ENCODE results near the gene ZNF79.

ZNF79 gene

DNA sequence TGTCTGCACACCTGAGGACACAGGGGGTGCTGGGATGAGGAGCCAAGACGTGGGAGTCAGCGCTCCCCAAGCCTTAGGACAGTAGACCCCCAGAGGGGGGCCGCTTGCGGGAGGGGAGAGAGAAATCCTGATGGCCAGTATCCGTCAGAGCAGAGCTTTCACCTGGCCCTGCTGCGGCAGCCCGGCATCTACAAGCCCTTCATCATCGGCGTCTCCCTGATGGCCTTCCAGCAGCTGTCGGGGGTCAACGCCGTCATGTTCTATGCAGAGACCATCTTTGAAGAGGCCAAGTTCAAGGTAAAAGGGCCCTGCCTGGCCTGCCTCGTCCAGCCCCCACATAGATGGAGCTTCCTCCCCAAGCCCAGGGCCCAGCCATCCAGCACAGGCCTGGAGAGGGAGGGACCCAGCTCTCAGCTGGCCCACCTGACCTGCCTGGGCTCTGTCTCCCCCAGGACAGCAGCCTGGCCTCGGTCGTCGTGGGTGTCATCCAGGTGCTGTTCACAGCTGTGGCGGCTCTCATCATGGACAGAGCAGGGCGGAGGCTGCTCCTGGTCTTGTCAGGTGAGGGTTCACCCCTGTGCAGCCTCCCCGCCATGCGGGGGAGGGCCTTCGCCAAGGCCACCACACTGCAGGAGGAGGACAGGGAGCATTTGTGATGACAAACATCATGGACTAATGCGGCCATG lies 20.5 kb upstream of the ZNF79 start:
- ATAC-seq (replicated peaks) (no peak), DNase-seq (no peak)
- no peak overlapping the region for H3K4me3 Mint-ChIP-seq
- peaks cover under 1% of the 10 kb centered on the region in 2 donors for H3K4me1 Mint-ChIP-seq (ENCODE audit: low read depth in 2 of 2)
- peaks cover 2% of the 10 kb centered on the region for H3K36me3 Mint-ChIP-seq (ENCODE audit: insufficient read depth)
- H3K27ac Mint-ChIP-seq = no peak overlapping the region
- H3K27me3 Mint-ChIP-seq = peaks cover 0 to 1% of the 10 kb centered on the region in 2 donors
- H3K9me3 Mint-ChIP-seq = no peaks in the 10 kb centered on the region

DNA sequence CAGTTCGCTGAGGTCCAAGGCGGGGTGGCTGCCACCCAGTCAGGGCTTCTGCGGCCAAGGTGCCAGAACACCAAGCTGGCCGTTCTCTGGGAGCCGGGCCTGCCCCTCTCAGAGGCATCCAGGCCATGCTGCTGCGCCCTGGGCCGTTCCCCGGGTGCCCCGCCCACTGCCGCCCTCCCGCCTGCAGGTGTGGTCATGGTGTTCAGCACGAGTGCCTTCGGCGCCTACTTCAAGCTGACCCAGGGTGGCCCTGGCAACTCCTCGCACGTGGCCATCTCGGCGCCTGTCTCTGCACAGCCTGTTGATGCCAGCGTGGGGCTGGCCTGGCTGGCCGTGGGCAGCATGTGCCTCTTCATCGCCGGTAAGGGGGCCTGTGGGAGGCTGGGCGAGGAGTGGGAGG lies 19.6 kb upstream of the ZNF79 start:
- H3K4me3 Mint-ChIP-seq = no peak overlapping the region
- no peak for DNase-seq
- H3K27me3 Mint-ChIP-seq = no peaks in the 10 kb centered on the region
- H3K36me3 Mint-ChIP-seq (ENCODE audit: insufficient read depth) = peaks cover 2% of the 10 kb centered on the region
- no peaks in the 10 kb centered on the region for H3K4me1 Mint-ChIP-seq (ENCODE audit: low read depth in 2 of 2)
- H3K27ac Mint-ChIP-seq = no peak overlapping the region
- no peak for ATAC-seq (replicated peaks)
- H3K9me3 Mint-ChIP-seq = no peaks in the 10 kb centered on the region

DNA sequence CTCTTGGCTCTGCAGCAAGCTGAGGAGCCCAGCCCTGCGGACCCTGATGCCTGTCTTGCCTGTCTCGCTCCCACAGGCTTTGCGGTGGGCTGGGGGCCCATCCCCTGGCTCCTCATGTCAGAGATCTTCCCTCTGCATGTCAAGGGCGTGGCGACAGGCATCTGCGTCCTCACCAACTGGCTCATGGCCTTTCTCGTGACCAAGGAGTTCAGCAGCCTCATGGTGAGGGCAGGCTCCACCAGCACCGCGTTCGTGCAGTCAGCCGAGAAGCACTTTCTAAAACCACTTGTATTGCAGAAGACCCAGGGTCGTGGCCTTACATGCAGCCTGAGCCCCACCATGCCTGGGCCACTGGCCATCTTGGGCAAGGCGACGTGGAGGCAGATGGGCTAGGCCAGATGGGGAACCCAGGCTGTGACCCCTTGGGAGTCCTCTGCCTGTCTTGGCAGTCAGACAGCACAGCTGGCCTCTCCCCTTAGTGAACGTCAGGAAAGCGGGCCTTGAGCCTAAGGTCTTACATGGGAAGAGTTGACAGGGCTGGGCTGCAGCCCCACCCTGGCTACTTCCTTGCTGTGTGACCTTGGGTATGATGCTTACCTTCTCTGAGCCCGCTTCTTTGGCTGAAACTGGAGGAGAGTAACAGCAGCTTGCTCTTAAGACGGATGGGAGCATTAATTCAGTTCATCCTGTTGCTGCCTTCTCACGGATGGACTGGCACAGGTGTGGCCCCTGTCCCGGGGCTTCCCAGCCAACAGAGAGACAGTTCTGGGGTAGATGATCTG lies 18.6 kb upstream of the ZNF79 start:
- H3K4me3 Mint-ChIP-seq = no peak overlapping the region
- DNase-seq = no peak
- H3K36me3 Mint-ChIP-seq (ENCODE audit: insufficient read depth) = peaks cover 9% of the 10 kb centered on the region
- no peaks in the 10 kb centered on the region for H3K4me1 Mint-ChIP-seq (ENCODE audit: low read depth in 2 of 2)
- H3K27ac Mint-ChIP-seq = peak overlapping the region in 1 of 2 donors; percentile 75
- ATAC-seq (replicated peaks) = no peak
- H3K9me3 Mint-ChIP-seq = no peaks in the 10 kb centered on the region
- no peaks in the 10 kb centered on the region for H3K27me3 Mint-ChIP-seq

DNA sequence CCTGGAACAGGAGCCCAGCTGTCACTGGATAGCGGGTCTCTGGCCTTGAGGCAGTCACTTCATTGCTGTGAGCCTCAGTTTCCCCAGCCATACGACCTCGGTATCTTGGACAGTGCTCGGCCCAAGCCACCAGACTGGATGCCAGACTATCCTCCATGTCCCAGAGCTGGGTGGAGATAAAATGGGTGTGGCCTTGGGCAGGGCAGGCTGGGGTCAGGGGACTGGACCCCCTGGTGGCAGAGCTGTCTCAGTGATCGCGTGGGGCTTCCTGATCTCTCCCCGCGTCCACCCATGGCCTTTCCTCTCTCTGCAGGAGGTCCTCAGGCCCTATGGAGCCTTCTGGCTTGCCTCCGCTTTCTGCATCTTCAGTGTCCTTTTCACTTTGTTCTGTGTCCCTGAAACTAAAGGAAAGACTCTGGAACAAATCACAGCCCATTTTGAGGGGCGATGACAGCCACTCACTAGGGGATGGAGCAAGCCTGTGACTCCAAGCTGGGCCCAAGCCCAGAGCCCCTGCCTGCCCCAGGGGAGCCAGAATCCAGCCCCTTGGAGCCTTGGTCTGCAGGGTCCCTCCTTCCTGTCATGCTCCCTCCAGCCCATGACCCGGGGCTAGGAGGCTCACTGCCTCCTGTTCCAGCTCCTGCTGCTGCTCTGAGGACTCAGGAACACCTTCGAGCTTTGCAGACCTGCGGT lies 17.2 kb upstream of the ZNF79 start:
- no peaks in the 10 kb centered on the region for H3K4me1 Mint-ChIP-seq (ENCODE audit: low read depth in 2 of 2)
- no peak overlapping the region for H3K4me3 Mint-ChIP-seq
- no peaks in the 10 kb centered on the region for H3K27me3 Mint-ChIP-seq
- H3K36me3 Mint-ChIP-seq (ENCODE audit: insufficient read depth) = peaks cover 9% of the 10 kb centered on the region
- no peaks in the 10 kb centered on the region for H3K9me3 Mint-ChIP-seq
- H3K27ac Mint-ChIP-seq = no peak overlapping the region
- ATAC-seq (replicated peaks) = no peak
- DNase-seq = no peak

DNA sequence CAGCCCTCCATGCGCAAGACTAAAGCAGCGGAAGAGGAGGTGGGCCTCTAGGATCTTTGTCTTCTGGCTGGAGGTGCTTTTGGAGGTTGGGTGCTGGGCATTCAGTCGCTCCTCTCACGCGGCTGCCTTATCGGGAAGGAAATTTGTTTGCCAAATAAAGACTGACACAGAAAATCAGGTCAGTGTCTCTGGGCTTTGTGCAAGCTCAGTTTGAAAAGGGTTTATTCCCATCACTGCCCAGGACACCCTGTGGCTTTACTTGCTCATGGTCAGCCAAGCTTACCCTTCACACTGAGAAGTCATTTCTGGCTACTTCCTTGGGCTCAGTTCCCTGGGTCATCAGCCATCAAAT lies 16.7 kb upstream of the ZNF79 start:
- Mint-ChIP-seq H3K4me1 (ENCODE audit: low read depth in 2 of 2) (no peaks in the 10 kb centered on the region), H3K4me3 (no peak overlapping the region), H3K36me3 (ENCODE audit: insufficient read depth) (peaks cover 9% of the 10 kb centered on the region), H3K27me3 (no peaks in the 10 kb centered on the region), H3K9me3 (no peaks in the 10 kb centered on the region), H3K27ac (no peak overlapping the region)
- ATAC-seq (replicated peaks) (no peak), DNase-seq (no peak)

DNA sequence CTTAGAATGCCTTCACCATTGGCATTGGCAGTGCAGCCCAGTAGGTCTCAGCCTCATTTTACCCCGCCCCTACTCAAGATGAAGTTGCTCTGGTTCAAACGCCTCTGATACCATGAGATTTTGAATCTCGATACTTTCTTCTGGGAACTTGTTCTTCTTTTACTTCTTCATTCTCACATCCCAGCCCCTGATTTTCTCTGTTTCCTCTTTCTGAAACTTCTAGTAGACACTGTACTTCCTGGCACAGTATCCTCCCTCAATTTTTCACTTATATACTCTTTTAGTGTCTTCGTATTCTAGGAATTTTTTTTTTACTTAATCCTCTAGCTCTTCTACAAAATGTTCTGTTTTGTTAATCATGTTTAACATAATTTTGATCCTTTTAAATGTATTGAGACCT lies 13.1 kb upstream of the ZNF79 start:
- DNase-seq = no peak
- H3K27ac Mint-ChIP-seq = no peak overlapping the region
- H3K9me3 Mint-ChIP-seq = no peaks in the 10 kb centered on the region
- ATAC-seq (replicated peaks) = no peak
- H3K36me3 Mint-ChIP-seq (ENCODE audit: insufficient read depth) = peaks cover 6% of the 10 kb centered on the region
- no peaks in the 10 kb centered on the region for H3K27me3 Mint-ChIP-seq
- H3K4me1 Mint-ChIP-seq (ENCODE audit: low read depth in 2 of 2) = no peaks in the 10 kb centered on the region
- no peak overlapping the region for H3K4me3 Mint-ChIP-seq

DNA sequence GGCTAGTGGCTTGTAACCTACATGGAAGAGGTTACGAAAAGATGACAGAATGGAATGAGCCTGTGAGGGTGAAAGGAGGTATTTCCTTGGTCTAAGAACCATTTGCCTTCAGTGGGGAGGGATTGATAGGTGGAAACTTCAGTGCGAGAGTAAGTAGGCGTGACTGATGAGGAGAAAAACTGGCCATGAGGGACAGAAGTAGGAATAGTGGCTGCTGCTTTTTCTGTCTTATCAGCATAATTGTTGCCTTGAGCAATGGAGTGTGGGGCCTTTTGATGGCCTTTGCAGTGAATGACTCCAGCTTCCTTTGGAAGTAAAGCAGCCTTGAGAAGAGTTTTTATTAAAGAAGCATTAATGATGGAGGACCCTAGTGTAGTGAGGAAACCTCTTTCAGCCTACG lies 9.0 kb upstream of the ZNF79 start:
- Mint-ChIP-seq H3K9me3 (no peaks in the 10 kb centered on the region), H3K27ac (no peak overlapping the region), H3K4me3 (no peak overlapping the region), H3K4me1 (ENCODE audit: low read depth in 2 of 2) (peaks cover 5 to 12% of the 10 kb centered on the region in 2 donors), H3K27me3 (no peaks in the 10 kb centered on the region), H3K36me3 (ENCODE audit: insufficient read depth) (peaks cover 4% of the 10 kb centered on the region)
- ATAC-seq (replicated peaks) (no peak), DNase-seq (no peak)

DNA sequence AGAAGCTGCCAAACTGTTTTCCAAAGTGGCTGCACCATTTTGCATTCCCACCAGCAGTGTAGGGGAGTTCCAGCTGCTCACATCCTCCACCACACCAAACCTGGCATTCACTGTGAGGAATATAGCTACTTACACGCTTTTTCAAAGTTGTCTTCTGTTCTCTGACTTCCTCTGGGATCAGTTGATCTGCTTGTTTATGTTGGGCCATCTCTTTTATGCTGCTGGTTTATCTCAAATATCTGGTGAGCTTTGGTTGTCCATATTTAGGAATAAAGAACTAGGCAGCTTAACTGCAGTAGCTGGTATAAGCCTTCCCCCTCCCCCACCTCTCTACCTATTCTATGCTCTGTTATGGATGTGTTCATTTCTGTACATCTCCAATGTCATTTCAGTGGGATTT lies 8.5 kb upstream of the ZNF79 start:
- DNase-seq = no peak
- no peak overlapping the region for H3K27ac Mint-ChIP-seq
- H3K9me3 Mint-ChIP-seq = no peaks in the 10 kb centered on the region
- H3K4me3 Mint-ChIP-seq = no peak overlapping the region
- no peaks in the 10 kb centered on the region for H3K36me3 Mint-ChIP-seq (ENCODE audit: insufficient read depth)
- no peak for ATAC-seq (replicated peaks)
- H3K27me3 Mint-ChIP-seq = no peaks in the 10 kb centered on the region
- H3K4me1 Mint-ChIP-seq (ENCODE audit: low read depth in 2 of 2) = peaks cover 5 to 12% of the 10 kb centered on the region in 2 donors

DNA sequence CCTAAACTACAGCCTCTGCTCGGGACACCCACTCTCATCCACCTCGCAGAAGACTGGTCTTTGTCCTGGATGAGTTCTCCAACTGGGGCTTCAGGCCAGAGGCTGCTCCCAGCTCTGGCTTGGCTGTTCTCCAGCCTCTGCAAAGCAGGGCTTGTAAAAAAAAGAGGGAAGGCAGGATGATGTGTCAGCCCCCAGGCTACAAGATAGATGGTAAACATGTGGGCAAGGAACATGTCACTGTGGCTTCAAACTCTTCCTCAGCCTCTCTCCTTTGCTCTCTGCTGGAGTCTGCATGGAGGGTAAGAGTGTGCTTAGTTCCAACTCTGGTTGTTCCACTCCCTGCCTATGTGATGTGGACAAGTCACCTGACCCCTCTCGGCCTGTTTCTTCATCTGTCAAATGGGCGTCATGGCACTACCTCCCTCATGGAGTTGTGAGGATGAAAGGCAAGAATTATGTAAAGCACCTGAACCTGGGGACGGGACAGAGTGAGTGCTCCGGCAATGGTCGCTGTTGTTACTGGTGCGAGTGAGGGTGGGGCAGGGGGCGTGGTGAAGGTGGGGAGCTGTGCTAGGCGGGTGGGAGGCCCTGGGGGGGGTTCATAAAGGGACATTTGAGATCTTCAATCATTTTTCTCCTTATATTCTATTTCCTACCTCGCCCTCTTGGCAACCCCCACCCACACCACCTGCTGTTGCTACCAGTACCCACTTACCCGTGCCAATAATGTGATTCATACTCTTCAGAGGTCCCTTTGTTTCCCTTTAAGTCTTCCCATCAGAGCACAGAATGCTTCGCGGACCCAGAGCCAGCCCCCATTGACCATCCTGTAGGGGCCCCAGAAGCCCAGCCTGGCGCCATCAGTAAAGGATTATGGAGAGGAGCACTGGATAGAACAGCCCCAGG lies 6.8 kb upstream of the ZNF79 start:
- DNase-seq = no peak
- Mint-ChIP-seq H3K27ac (no peak overlapping the region), H3K9me3 (no peaks in the 10 kb centered on the region), H3K27me3 (no peaks in the 10 kb centered on the region), H3K4me3 (no peak overlapping the region), H3K4me1 (ENCODE audit: low read depth in 2 of 2) (peaks cover 7 to 12% of the 10 kb centered on the region in 2 donors), H3K36me3 (ENCODE audit: insufficient read depth) (peaks cover 2% of the 10 kb centered on the region)
- no peak for ATAC-seq (replicated peaks)

DNA sequence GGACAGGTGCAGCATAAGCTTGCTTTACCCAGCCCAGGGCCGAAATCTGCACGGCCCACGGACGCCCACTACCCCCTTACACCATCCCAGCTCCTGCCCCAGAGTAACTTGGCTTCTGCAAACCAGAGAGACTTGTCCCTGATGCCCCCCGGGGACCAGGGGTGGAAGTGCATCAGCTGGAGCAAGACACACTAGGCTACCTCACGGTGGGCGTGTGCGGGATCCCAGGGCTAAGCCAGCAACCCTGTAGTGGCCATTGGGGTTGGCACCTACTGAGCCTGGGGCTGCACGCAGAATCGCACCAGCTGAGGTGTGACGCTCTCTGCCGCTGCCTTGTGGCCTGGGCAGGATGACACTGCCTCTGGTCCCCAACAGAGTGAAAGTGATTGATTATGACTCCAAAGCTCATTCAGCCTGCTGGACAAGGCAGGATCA lies 6.1 kb upstream of the ZNF79 start:
- peak; percentile 11 to 37 (median 28) for DNase-seq
- Mint-ChIP-seq H3K4me3 (no peak overlapping the region), H3K27me3 (no peaks in the 10 kb centered on the region), H3K9me3 (no peaks in the 10 kb centered on the region), H3K36me3 (ENCODE audit: insufficient read depth) (peaks cover 2% of the 10 kb centered on the region), H3K27ac (no peak overlapping the region), H3K4me1 (ENCODE audit: low read depth in 2 of 2) (peaks cover 10 to 16% of the 10 kb centered on the region in 2 donors)
- peak; percentile 91 for ATAC-seq (replicated peaks)

DNA sequence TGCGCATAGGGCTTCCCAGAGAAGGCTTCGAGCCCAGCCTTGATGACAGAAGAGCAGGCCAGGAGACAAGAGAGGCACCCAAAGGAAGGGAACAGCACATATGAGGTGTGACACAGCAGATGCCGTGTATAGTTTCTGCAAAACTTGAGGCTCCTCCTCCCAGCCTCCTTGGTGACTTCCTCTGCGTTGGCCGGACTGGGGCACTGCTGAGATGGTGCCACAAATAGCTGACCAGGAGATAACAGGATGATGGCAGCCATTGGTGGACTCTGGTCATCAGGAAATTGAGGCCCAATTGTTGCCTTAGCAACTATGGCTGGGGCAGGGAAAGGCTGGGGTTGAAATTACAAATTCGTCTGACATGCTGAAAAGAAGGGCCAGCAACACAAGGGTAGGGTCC lies 4.8 kb upstream of the ZNF79 start:
- peaks cover 21 to 27% of the 10 kb centered on the region in 2 donors for H3K4me1 Mint-ChIP-seq (ENCODE audit: low read depth in 2 of 2)
- H3K27me3 Mint-ChIP-seq = no peaks in the 10 kb centered on the region
- no peak for ATAC-seq (replicated peaks)
- H3K4me3 Mint-ChIP-seq = no peak overlapping the region
- no peak for DNase-seq
- no peaks in the 10 kb centered on the region for H3K9me3 Mint-ChIP-seq
- H3K36me3 Mint-ChIP-seq (ENCODE audit: insufficient read depth) = peaks cover 14% of the 10 kb centered on the region
- no peak overlapping the region for H3K27ac Mint-ChIP-seq

DNA sequence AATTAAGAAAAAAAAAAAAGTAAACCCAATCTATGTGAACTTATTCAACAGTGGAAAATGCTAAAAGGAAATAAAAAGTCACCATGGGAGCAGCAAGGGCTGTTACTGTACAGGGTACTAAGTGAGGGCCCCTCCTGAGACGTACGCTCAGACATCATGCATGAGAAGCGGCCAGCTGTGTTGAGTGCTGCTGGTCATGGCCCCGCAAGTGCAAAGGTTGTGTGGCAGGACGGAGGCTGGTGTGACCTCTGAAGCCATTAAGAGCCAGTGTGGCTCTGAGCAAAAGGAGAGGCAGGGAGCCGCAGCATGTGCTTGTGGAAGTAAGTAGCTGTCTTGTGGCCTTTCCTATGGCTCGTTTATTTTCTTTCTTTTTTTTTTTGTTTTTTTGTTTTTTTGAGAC lies 3.1 kb upstream of the ZNF79 start:
- DNase-seq (no peak), ATAC-seq (replicated peaks) (no peak)
- H3K4me1 Mint-ChIP-seq (ENCODE audit: low read depth in 2 of 2) = peaks cover 33 to 44% of the 10 kb centered on the region in 2 donors
- no peak overlapping the region for H3K27ac Mint-ChIP-seq
- no peaks in the 10 kb centered on the region for H3K9me3 Mint-ChIP-seq
- H3K4me3 Mint-ChIP-seq = no peak overlapping the region
- no peaks in the 10 kb centered on the region for H3K27me3 Mint-ChIP-seq
- H3K36me3 Mint-ChIP-seq (ENCODE audit: insufficient read depth) = peaks cover 25% of the 10 kb centered on the region

DNA sequence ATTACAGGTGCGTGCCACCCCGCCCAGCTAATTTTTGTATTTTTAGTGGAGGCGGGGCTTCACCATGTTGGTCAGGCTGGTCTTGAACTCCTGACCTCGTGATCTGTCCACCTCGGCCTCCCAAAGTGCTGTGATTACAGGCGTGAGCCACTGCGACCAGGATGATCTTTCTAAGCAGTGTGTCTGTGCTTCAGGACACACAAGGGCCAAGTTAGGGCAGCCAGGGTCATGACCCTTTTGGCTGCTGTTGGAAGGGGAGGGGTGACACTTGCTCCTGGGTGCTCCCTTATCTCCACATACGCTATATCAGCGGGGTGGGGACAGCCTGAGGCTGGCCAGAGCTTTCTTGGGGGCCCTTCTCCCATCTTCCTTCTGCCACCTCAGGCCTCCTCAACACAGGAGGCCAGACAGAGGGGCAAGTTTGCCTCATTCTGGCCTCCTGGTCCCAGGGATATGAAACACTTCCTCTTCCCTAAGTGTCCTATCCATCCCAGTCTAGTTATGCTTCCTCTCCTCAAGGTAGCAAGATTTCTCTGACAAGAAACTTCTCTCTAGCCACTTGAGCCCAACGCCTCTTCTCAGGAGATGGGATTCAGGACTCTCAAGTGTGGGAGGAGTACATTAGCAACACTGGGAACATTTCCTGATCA lies 1.9 kb upstream of the ZNF79 start:
- Mint-ChIP-seq H3K27me3 (no peaks in the 10 kb centered on the region), H3K4me1 (ENCODE audit: low read depth in 2 of 2) (peaks cover 40 to 47% of the 10 kb centered on the region in 2 donors), H3K4me3 (peak overlapping the region; percentile 99 to 100), H3K36me3 (ENCODE audit: insufficient read depth) (peaks cover 34% of the 10 kb centered on the region), H3K27ac (no peak overlapping the region), H3K9me3 (no peaks in the 10 kb centered on the region)
- DNase-seq (no peak), ATAC-seq (replicated peaks) (no peak)
